GM21390 (cell line): ENCODE measurements around the gene CCDC148.
"Not testable (repeated sequence)": the region's sequence is repeated elsewhere in the genome, so short reads cannot be mapped to it uniquely, and the experiment has no call there.

Experiments used
- ATAC-seq: cut with Tn5 transposase; IDR thresholded peaks from one replicate; pipeline ENCODE4 v1.9.1; 2021; ENCODE audit not compliant: unreplicated experiment

The CCDC148 gene

DNA sequence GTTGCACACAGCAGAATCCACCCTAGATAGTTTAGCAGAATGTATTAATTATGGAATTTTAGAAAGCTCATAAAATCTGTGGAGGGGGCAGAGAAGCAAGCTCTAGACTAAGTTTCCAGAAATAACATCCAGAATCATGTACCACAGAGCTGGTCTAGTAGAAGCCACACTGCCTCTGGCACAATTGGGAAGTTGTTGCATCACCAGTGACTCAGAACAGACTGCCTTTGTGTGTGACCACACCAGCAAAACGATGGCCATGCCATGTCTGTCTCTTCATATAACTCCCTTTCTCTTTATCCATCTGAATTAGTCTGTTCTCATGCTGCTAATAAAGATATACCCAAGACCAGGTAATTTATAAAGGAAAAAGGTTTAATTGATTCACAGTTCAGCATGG lies 158.9 kb downstream of the CCDC148 start:
- no peak for ATAC-seq

DNA sequence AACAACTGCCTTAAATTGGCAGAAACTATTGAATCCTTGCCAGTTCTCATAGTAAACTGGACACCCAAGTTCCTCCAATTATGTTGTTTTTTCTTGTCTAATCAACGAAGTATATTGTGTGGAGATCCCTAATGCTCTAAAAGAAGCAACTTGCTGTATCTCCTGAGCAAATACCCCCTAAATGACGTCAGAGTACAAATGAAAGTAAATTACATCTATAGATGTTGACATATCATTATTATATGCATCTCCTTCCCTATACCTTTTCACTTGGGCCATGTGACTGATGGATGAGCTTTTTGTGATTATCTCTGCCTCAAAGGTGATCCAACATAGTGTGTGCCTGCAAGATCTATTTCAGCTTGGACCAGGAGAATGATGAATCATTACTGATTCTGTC lies 159.4 kb downstream of the CCDC148 start:
- ATAC-seq: no peak

GRCh38 chr2:158293722-158294121 lies 162.8 kb downstream of the CCDC148 start:
- ATAC-seq: no peak

GRCh38 chr2:158291544-158292180 lies 164.9 kb downstream of the CCDC148 start:
- no peak for ATAC-seq

- ATAC-seq: no peak
These were observed 166.3 kb downstream of the CCDC148 start for GRCh38 chr2:158290225-158290624.

DNA sequence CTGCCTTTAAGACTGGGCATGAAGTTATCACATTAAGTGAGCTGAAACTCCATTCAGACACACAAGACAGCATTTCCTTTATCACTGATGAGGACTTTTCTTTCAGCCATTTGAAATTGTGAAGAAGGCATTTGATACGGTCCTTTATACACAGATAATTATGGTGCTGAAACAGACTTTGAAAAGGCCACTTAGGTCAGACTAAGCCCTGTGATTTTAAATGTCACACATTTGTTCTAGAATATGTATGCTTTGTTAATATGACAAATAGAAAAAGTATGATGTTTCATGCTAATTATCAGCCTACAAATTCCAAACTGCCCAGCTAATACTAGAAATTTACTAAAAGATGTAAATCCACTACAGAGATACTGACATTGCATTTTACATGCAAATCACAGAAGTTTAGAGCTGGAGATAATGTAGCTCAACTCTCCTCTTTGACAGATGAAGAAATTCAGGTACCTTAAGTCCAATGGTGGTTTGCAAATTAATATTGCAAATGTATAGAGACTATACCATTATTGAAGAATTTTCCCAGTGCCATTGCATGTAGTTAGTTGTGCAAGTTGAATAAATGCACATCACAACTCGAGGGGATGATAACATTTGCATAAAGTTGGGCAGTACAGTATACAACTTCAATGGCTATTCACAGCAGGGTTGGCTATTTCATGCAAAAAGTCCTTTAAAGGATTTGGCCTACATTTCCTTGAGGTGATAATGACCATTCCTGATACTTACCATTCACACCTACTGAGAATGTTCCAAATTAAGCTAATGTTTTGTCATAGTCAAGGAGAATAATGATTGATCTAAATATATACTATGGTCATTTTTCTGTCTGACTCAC lies 179.7 kb downstream of the CCDC148 start:
- no peak for ATAC-seq

- no peak for ATAC-seq
These were observed 182.8 kb downstream of the CCDC148 start for GRCh38 chr2:158273791-158274190.

GRCh38 chr2:158270536-158270935 lies 186.0 kb downstream of the CCDC148 start:
- no peak for ATAC-seq

DNA sequence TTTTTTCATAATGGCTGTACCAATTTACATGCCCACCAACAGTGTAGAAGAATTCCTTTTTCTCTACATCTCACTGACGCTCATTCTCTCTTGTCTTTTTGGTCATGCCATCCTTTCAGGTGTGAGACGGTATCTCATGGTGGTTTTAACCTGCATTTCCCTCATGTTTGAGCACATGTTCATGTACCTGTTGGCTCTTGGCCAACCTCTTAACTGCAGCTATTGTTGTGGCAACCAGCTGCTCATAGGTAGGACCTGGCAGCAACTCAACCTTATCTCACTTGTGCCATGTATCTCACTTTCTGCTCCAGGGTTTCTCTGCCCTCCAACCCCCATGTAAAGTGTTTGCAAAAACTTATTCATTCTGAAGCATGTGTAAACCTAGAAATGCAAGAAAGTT lies 187.4 kb downstream of the CCDC148 start:
- no peak for ATAC-seq

- no peak for ATAC-seq
These were observed 190.4 kb downstream of the CCDC148 start for GRCh38 chr2:158266111-158266510.

GRCh38 chr2:158255257-158255656 lies 201.3 kb downstream of the CCDC148 start:
- ATAC-seq: no peak

DNA sequence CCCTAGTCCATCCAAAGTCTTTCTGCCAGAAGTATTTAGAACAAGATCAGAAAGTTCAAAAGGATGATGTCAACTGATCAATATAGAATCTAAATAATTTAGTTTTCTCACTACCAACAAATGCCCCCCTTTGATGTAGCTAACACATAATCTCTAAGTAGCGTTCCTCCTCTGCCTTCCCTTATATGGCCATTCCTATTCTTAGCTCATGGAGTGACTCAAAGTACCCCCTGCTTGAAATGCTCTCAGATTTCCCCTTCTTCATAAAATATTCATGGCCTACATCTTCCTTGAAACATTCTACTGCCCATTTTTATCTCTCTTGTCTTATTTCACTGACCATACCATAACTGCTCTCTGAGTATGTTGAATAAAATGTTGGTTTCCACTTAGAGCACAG lies 203.4 kb downstream of the CCDC148 start:
- ATAC-seq: no peak

GRCh38 chr2:158251356-158251755 lies 205.2 kb downstream of the CCDC148 start:
- no peak for ATAC-seq

DNA sequence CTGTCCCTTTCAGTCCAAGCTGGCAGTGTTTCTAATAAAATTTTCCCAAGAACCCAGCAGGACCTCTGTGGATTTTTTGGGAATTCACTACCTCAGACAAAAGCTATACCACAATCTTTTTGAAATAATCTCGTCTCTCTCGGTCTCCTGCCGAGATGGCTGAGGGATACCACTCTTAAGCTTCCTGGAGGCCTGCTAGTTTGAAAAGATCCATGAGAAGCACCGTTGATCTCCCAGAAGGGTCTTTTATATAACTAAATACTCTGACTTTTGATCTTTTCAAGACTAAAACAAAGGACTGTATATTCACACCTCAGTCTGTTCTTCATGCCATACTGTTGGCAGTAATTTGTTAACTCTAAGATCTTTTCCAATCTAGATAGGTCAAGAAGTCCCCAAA lies 213.2 kb downstream of the CCDC148 start:
- no peak for ATAC-seq

DNA sequence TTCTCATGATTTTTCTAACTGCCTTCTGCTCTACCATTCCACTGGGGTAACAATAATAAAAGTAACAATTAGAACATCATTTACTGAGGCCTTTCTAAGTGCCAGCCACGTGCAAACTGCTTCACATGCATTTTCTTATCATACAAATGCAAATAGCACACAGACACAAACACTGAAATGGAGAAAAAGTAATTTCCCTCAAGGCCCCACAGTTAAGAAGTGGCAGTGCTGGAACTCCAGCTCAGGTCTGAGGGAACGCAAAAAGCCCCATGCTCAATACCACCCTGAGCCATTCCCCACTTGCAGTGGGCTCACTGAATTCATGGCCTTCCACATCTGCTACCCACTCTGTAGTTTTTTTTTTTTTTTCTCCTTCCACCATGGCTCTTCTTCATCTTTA lies 214.3 kb downstream of the CCDC148 start:
- ATAC-seq: no peak

GRCh38 chr2:158240975-158241374 lies 215.6 kb downstream of the CCDC148 start:
- ATAC-seq: no peak

GRCh38 chr2:158239271-158239670 lies 217.3 kb downstream of the CCDC148 start:
- no peak for ATAC-seq

- no peak for ATAC-seq
These were observed 222.1 kb downstream of the CCDC148 start for GRCh38 chr2:158234497-158234896.

DNA sequence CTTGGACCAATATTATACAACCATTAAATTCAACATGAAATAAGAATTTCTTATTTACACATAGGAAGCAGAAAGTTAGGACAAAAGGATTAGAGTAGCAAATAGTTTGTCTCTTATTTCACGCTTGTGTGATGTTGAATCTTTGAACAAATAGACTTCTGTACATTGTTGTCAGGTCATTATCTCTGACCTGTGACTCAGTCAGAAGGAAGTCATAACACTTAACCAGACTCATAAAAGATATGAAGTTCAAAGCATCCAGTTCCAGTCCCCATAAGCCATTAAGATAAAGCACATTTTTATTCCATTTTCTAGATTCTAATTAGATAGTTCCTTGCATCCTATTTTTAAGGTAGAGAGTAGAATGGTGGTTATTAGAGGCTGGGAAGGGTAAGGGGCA lies 224.1 kb downstream of the CCDC148 start:
- no peak for ATAC-seq

DNA sequence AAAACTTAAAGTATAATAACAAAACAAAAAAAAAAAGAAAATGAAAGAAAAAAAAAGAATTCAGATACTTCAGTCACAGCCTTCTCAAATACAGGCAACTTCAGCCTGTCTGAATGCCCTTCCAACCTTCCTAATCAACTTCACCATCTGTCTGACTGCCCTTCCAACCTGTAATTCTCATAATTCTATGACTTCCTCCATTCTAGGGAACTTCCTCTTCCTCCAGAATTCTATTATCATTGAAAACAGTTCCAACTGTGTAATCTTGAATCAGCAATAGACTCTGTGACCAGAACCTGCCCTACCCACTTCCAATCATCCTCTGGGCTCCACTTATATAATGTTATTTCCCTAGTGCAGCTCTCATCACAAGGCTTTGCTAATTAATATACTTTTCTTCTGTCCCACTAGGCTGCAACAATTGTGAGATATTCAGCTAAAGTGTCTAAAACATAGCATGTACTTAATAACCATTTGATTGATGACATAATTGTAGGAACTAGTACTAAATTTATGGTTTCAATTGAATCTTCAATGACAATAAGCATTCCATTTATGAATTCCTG lies 227.5 kb downstream of the CCDC148 start:
- no peak for ATAC-seq

- ATAC-seq: not testable (repeated sequence)
These were observed 233.5 kb downstream of the CCDC148 start for GRCh38 chr2:158223066-158223465.
